Ovary (tissue), 3 donors: Measurements from ENCODE around the gene PRRT1.

Experiments
- EP300 ChIP-seq: sonication (generic); formaldehyde crosslinking; IDR thresholded peaks from one replicate; pipeline ENCODE4 v1.6.1; 2017; ENCODE audit warnings: antibody characterized with exemption
- POLR2A ChIP-seq: fragments of 450-650 bp; IDR thresholded peaks from one replicate; pipeline ENCODE4 v1.6.1; 2017; ENCODE audit warnings: antibody characterized with exemption, mild to moderate bottlenecking, moderate library complexity
- TF ChIP-seq, protein P1 (sequence below), 3 donors: fragments of 450-650 bp in 2 of 3; fragments of 200-600 bp in 1 of 3; IDR thresholded peaks; one replicate each; pipeline versions ENCODE4 v1.5.1 to v1.8.0; 2016 to 2022; ENCODE audit warnings: antibody characterized with exemption in 3 of 3, mild to moderate bottlenecking in 1 of 3
- donor health status: DM: no; HTN: no; CAD: no.

DNA sequence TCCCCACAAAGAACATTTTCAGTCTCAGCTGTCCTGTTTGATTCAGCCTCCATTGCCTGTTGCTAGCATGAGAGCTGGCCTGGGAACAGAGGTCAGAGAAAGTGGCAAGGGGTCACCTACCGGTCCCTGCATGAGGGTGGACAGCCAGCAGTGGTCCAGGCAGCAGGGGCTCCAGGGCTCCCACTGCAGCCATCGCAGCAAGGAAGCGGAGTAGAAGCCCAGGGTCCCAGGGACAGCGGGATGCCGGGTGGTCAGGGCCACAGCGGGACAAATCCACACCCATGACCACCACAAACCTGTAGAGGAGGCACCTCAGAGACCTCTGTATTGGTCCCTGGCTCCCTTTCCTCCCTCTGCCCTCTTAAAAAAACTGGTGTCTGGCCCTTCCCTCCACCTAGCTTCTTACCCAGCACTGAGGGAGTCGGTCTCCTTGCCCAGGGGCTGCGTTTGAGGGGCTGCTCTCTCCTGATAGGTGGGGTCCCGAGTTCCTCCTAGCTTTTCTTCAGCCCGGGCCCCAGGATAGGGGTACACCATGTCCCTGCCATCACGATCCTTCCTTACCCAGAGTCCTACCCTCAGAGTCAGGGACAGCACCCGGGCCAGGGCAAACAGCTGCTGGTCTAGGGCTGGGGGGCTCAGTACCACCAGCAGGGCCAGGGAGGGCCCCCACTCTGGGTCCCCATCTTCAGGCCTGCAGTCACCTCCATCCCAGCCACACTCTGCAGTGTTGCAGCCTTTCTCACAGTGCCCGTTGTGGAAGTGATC is 49.2 kb upstream of the PRRT1 start:
- TF ChIP-seq, protein P1, sequence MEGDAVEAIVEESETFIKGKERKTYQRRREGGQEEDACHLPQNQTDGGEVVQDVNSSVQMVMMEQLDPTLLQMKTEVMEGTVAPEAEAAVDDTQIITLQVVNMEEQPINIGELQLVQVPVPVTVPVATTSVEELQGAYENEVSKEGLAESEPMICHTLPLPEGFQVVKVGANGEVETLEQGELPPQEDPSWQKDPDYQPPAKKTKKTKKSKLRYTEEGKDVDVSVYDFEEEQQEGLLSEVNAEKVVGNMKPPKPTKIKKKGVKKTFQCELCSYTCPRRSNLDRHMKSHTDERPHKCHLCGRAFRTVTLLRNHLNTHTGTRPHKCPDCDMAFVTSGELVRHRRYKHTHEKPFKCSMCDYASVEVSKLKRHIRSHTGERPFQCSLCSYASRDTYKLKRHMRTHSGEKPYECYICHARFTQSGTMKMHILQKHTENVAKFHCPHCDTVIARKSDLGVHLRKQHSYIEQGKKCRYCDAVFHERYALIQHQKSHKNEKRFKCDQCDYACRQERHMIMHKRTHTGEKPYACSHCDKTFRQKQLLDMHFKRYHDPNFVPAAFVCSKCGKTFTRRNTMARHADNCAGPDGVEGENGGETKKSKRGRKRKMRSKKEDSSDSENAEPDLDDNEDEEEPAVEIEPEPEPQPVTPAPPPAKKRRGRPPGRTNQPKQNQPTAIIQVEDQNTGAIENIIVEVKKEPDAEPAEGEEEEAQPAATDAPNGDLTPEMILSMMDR (IDR thresholded peaks at IDR 0.05): no peak
- TF ChIP-seq POLR2A (no peak), EP300 (no peak)
